Endothelial cell of umbilical vein (primary cell): Measurements from ENCODE around the gene SEBOX. TPM values are rescaled to one million over a fixed set of nuclear protein-coding genes. Genes with fewer than 3 reads are reported as not detected.

ENCODE experiments used
- BruUV-seq: library from RNA; stranded (reverse); fragments of 400-500 nt; replicated peaks from 2 replicates; lab custom pipeline; 2021; lab: Mats Ljungman, UMichigan
- CTCF ChIA-PET: fragments of 300-600, 350-600 bp; sonication (Branson Sonifier 250); formaldehyde crosslinking; loops from one replicate; lab custom pipeline; 2021; ENCODE audit warnings: antibody characterized with exemption, inconsistent platforms; lab: Charles Lee
- POLR2A ChIA-PET: fragments of 300-600, 350-600 bp; sonication (Branson Sonifier 250); formaldehyde crosslinking; loops from one replicate; lab custom pipeline; 2021; ENCODE audit warnings: antibody characterized with exemption, inconsistent platforms; lab: Charles Lee
- DNase-seq: peaks from one replicate; pipeline ENCODE4 v3.0.0-alpha.2; 2011; ENCODE audit warnings: low read depth, low spot score
- FAIRE-seq: peaks from 2 replicates; lab custom pipeline; 2011; peaks lifted over from hg19 to GRCh38; lab: Jason Lieb, UNC
- H2AFZ ChIP-seq: 2 replicates; pipeline ENCODE4 v1.6.0; 2012; ENCODE audit warnings: low read depth, low read length, control low read depth, inconsistent platforms
- H3K27ac ChIP-seq: 2 replicates; pipeline ENCODE4 v1.5.1; 2011; ENCODE audit warnings: low read depth, mild to moderate bottlenecking, control low read depth, low read length, moderate library complexity; ENCODE audit not compliant: insufficient read depth
- H3K27me3 ChIP-seq, 2 experiments: 2 replicates each; pipeline versions ENCODE4 v1.6.0 to v1.6.1; 2011; ENCODE audit warnings: low read length in 2 of 2, mixed read lengths in 1 of 2; ENCODE audit not compliant: control insufficient read depth in 2 of 2, insufficient read depth in 2 of 2
- H3K36me3 ChIP-seq, 2 experiments: 2 replicates in 1 of 2; 3 replicates in 1 of 2; pipeline ENCODE4 v1.5.1; 2011; ENCODE audit warnings: low read length in 2 of 2, mild to moderate bottlenecking in 1 of 2, moderate library complexity in 1 of 2; ENCODE audit not compliant: control insufficient read depth in 2 of 2, insufficient read depth in 2 of 2; ENCODE audit errors: extremely low read depth in 1 of 2
- H3K4me1 ChIP-seq: 3 replicates; pipeline ENCODE4 v1.5.1; 2011; ENCODE audit warnings: mild to moderate bottlenecking, low read length; ENCODE audit not compliant: control insufficient read depth, insufficient read depth; ENCODE audit errors: extremely low read depth
- H3K4me2 ChIP-seq: 2 replicates; pipeline ENCODE4 v1.6.1; 2011; ENCODE audit warnings: low read length, control low read depth, mixed read lengths; ENCODE audit not compliant: insufficient read depth
- H3K4me3 ChIP-seq, 3 experiments: fragments of 200-600 bp in 1 of 3; sonication (generic), shearing (Covaris generic) in 1 of 3; replicated peaks in 1 of 3; 2 replicates each; pipeline ENCODE4 v1.5.1; 2011 to 2016; ENCODE audit warnings: control low read depth in 3 of 3, low read length in 3 of 3, mild to moderate bottlenecking in 2 of 3, inconsistent platforms in 1 of 3, low read depth in 1 of 3, moderate library complexity in 1 of 3; ENCODE audit not compliant: insufficient read depth in 1 of 3
- H3K79me2 ChIP-seq: 2 replicates; pipeline ENCODE4 v1.6.0; 2012; ENCODE audit warnings: low read length, inconsistent platforms; ENCODE audit not compliant: control insufficient read depth, insufficient read depth
- H3K9ac ChIP-seq: replicated peaks from 2 replicates; pipeline ENCODE3; 2011; ENCODE audit warnings: low read length, control low read depth; ENCODE audit not compliant: insufficient read depth; ENCODE audit errors: extremely low read depth
- H3K9me1 ChIP-seq: replicated peaks from 3 replicates; pipeline ENCODE4 v1.6.0; 2011; ENCODE audit warnings: mild to moderate bottlenecking, low read length; ENCODE audit not compliant: control insufficient read depth, insufficient read depth; ENCODE audit errors: extremely low read depth
- H3K9me3 ChIP-seq: replicated peaks from 2 replicates; pipeline ENCODE4 v1.5.1; 2012; ENCODE audit warnings: low read length, inconsistent platforms; ENCODE audit not compliant: control insufficient read depth, insufficient read depth
- H4K20me1 ChIP-seq: replicated peaks from 2 replicates; pipeline ENCODE3; 2011; ENCODE audit warnings: mild to moderate bottlenecking, low read length; ENCODE audit not compliant: control insufficient read depth, insufficient read depth; ENCODE audit errors: extremely low read depth
- CTCF ChIP-seq, 2 donors: IDR thresholded peaks; 1 replicate in 1 of 2; 2 replicates in 1 of 2; pipeline ENCODE4 v1.5.1; 2011; ENCODE audit warnings: low read length in 2 of 2, mild to moderate bottlenecking in 2 of 2, moderate library complexity in 2 of 2, control low read depth in 1 of 2, inconsistent platforms in 1 of 2, low read depth in 1 of 2; ENCODE audit not compliant: insufficient read depth in 1 of 2; ENCODE audit errors: extremely low read depth in 1 of 2
- JUN ChIP-seq: IDR thresholded peaks from 2 replicates; pipeline ENCODE4 v1.6.1; 2011; ENCODE audit warnings: borderline replicate concordance, low read depth; ENCODE audit not compliant: insufficient read length, insufficient read depth
- MYC ChIP-seq: IDR thresholded peaks from one replicate; pipeline ENCODE4 v1.6.1; 2011; ENCODE audit warnings: mild to moderate bottlenecking, low read depth, low read length
- POLR2A ChIP-seq: IDR thresholded peaks from 2 replicates; pipeline ENCODE4 v1.6.1; 2012; ENCODE audit warnings: low read depth, mild to moderate bottlenecking, control low read depth, low read length
- POLR2AphosphoS5 ChIP-seq: IDR thresholded peaks from 2 replicates; pipeline ENCODE4 v1.6.1; 2012; ENCODE audit warnings: low read depth, mild to moderate bottlenecking, control low read depth, low read length, moderate library complexity; ENCODE audit not compliant: insufficient read depth
- dilution Hi-C: fragments of 300-500 bp; cut with MboI; formaldehyde crosslinking; loops from one replicate; pipeline ENCODE4 v1.15.0; 2019; ENCODE audit warnings: low sequenced_read_pairs; ENCODE audit not compliant: extremely low pct_ligation_motif_present
- intact Hi-C: fragments of 100-400 bp; cut with micrococcal nuclease; formaldehyde crosslinking; loops from one replicate; pipeline ENCODE4 v1.10.0; 2022
- polyA plus RNA-seq, 4 experiments: library from polyadenylated mRNA; depleted of rRNA in 3 of 4; stranded (reverse) in 3 of 4; unstranded in 1 of 4; fragments of >200 nt; gene quantifications; 2 replicates each; pipeline versions ENCODE4 v1.2.1 to v1.2.3, GENCODE V29; 2011 to 2012; ENCODE audit warnings: missing spikeins in 1 of 4
- total RNA-seq: library from RNA; stranded (reverse); gene quantifications from 2 replicates; pipeline ENCODE4 v1.2.3, GENCODE V29; 2021
- TF ChIP-seq, protein P1 (sequence below): IDR thresholded peaks from 2 replicates; pipeline ENCODE4 v1.6.1; 2011; ENCODE audit not compliant: insufficient read depth, insufficient read length

The SEBOX gene
- total and polyA plus RNA-seq, 2 donors (not counting 3 experiments of a cell fraction or from before 2014, with no cell fraction given): not detected

- FAIRE-seq (peak; percentile 86), DNase-seq (peak; percentile 88)
- Histone ChIP-seq H3K79me2 (no peaks in the 10 kb centered on the region), H3K4me3 (peak within 1 kb of the TSS; percentile 35 to 52 (median 45)), H4K20me1 (no peaks in the 10 kb centered on the region), H3K27me3 (no peaks in the 10 kb centered on the region), H3K9ac (no peak within 1 kb of the TSS), H3K9me1 (no peaks in the 10 kb centered on the region), H3K4me1 (peaks cover 13% of the 10 kb centered on the region), H3K36me3 (no peaks in the 10 kb centered on the region), H3K9me3 (no peaks in the 10 kb centered on the region), H3K4me2 (peak within 1 kb of the TSS; percentile 80), H3K27ac (no peak within 1 kb of the TSS), H2AFZ (peak within 1 kb of the TSS; percentile 45)
- no TSS peak for BruUV-seq
- TF ChIP-seq MYC (no peak), POLR2A (no peak), JUN (no peak), CTCF (IDR thresholded peaks at IDR 0.05; ENCODE audit: extremely low read depth in 1 of 2, insufficient read depth in 1 of 2, low read depth in 1 of 2, low read length in 2 of 2) (no peak), POLR2AphosphoS5 (no peak)
- TF ChIP-seq, protein P1, sequence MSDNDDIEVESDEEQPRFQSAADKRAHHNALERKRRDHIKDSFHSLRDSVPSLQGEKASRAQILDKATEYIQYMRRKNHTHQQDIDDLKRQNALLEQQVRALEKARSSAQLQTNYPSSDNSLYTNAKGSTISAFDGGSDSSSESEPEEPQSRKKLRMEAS: peak; percentile 75
- dilution Hi-C loops: no loop called here
- intact Hi-C loops: no loop called here
- ChIA-PET POLR2A (interaction anchor here (0.6 to 1.6 kb wide), 2 partner anchors 25 to 36 kb away, joined by 3 to 4 read pairs; partner anchors contain the start of genes IFT20 and TNFAIP1), CTCF (interaction anchor here (6.7 kb wide), 1 partner anchor 45 kb away, joined by 36 read pairs; no protein-coding TSS in a partner anchor)
Measured at GRCh38 chr17:28371245-28372202, 6.5 kb upstream of the SEBOX start, which contains the start of gene SARM1. TSS of gene SARM1 (plus strand) at chr17:28371694. CDS start at chr17:28372033, 339 bp downstream.
